Hematopoietic multipotent progenitor cell treated with erythropoietin and hydrocortisone succinate and interleukin-3 and kit ligand, for 6 days (in vitro differentiated cells): Measurements from ENCODE around the gene CCDC157.

Experiments
- DNase-seq: peaks from one replicate; pipeline ENCODE4 v3.0.0-alpha.2; 2015

CCDC157 gene

GRCh38 chr22:30356449-30357235 is at the start of gene CCDC157, which contains the start of gene SF3A1:
Gene CCDC157, plus strand, starts transcription at chr22:30357007. Its CDS starts 8,994 bp downstream, at chr22:30366001.
Gene SF3A1, minus strand, starts transcription at chr22:30356894. Its CDS starts 102 bp downstream, at chr22:30356792.
- DNase-seq, result peak; percentile 96

- no peak for DNase-seq
Observed at GRCh38 chr22:30307041-30307574, 49.7 kb upstream of the CCDC157 start.

GRCh38 chr22:30308093-30308492 is 48.7 kb upstream of the CCDC157 start:
- DNase-seq, result no peak

GRCh38 chr22:30308518-30309230 is 48.1 kb upstream of the CCDC157 start:
- no peak for DNase-seq

- DNase-seq, result peak; percentile 55
Observed at GRCh38 chr22:30309951-30310741, 46.7 kb upstream of the CCDC157 start.

- peak; percentile 24 for DNase-seq
Observed at GRCh38 chr22:30310881-30311771, 45.7 kb upstream of the CCDC157 start.

- DNase-seq, result no peak
Observed at GRCh38 chr22:30312053-30312452, 44.8 kb upstream of the CCDC157 start.

- DNase-seq, result no peak
Observed at GRCh38 chr22:30313527-30314363, 43.1 kb upstream of the CCDC157 start.

- peak; percentile 21 for DNase-seq
Observed at GRCh38 chr22:30314915-30315314, 41.9 kb upstream of the CCDC157 start.

GRCh38 chr22:30315962-30316576 is 40.7 kb upstream of the CCDC157 start:
- DNase-seq, result no peak

GRCh38 chr22:30317778-30318177 is 39.0 kb upstream of the CCDC157 start:
- DNase-seq, result no peak

GRCh38 chr22:30318799-30319419 is 37.9 kb upstream of the CCDC157 start:
- peak; percentile 27 for DNase-seq

GRCh38 chr22:30320021-30320556 is 36.7 kb upstream of the CCDC157 start:
- DNase-seq, result no peak

- no peak for DNase-seq
Observed at GRCh38 chr22:30321461-30321860, 35.3 kb upstream of the CCDC157 start.

- no peak for DNase-seq
Observed at GRCh38 chr22:30323246-30323645, 33.6 kb upstream of the CCDC157 start.

GRCh38 chr22:30324014-30324730 is 32.6 kb upstream of the CCDC157 start:
- DNase-seq, result peak; percentile 78

- DNase-seq, result no peak
Observed at GRCh38 chr22:30325065-30325720, 31.6 kb upstream of the CCDC157 start.

GRCh38 chr22:30325724-30326254 is 31.0 kb upstream of the CCDC157 start:
- DNase-seq, result no peak
